DMS114 treated with DMSO at 0.1 percent for 48 hours (cell line): ENCODE data around the gene PFKM.
"Not testable (repeated sequence)": the region's sequence is repeated elsewhere in the genome, so short reads cannot be mapped to it uniquely, and the experiment has no call there.

Experiments used
- DNase-seq: peaks from one replicate; lab custom pipeline; 2025; ENCODE audit not compliant: unreplicated experiment; lab: John Stamatoyannopoulos, UW

The PFKM gene

DNA sequence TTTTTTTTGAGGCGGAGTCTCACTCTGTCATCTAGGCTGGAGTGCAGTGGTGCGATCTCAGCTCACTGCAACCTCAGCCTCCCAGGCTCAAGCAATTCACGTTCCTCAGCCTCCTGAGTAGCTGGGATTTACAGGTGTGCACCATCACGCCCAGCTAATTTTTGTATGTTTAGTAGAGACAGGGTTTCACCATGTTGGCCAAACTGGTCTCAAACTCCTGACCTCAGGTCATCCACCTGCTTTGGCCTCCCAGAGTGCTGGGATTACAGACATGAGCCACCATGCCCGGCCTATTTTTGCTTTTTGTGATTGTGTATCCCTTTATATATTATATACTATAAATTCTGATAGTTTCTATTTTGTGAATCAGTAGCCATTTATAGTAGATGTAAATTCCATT lies 36.6 kb downstream of the PFKM start:
- not testable (repeated sequence) for DNase-seq

DNA sequence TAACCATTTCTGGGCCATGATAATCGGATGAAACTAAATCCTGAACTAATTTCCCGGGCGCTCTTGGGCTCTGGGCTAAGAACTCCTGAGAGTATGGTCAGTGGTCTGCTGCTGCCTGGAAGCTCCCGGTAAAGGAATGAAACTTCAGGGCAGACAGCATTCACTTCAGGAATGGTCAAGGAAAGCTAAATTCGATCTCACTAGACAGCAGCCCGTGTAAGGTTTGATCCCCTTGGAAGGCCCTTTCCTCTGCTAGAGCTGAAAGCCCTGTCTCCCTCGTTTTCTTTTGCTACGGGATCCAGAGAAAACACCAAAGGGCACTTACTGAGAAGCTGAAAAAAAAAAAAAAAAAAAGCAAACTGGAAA lies 37.5 kb downstream of the PFKM start:
- no peak for DNase-seq

DNA sequence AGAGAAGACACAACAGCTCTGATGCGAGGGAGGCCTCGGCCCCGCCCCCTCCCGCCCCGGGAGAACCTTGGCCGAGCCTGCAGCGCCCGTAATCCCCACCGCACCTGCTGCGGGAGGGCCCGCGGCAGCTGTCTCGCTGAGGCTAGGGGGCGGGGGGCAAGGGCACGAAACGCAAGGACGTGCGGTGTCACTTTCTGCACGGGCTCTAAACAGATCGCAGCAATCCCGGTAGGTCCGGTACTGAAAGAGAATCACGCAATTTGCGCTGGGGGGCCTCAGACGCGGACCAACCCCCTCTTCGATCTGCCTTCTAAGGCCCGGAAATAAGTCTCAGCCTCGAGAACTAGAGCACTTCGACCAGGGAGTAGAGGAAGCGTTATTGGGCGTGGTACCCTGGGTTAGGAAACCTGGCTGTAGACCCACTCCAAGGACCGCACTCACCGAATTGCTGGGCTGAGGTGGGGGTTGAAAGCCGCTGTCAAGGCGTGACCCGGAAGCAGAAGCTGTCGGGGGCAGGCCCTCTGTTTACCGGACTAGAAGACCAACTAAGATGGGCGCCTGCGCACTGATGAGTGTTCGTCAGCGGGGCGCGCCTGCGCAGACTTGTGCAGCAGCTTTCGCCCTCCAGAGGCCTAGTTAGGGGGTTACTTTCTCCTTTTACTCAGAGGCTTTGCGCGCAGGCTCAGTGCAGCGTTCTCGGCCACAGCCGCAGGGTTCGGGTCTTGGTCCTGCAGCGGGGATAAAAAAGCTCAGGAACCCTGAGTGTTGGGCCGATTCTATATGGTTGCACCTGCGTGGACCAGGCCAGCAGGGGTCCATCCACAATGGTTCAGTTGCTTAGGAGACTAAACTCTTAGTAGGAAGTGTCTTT lies 38.1 kb downstream of the PFKM start, which contains the start of gene ASB8:
TSS of gene ASB8 (minus strand) at position 498 of the 871 bp plus-strand sequence. CDS start 4,019 bp downstream, outside the sequence.
- peak; percentile 99 for DNase-seq

DNA sequence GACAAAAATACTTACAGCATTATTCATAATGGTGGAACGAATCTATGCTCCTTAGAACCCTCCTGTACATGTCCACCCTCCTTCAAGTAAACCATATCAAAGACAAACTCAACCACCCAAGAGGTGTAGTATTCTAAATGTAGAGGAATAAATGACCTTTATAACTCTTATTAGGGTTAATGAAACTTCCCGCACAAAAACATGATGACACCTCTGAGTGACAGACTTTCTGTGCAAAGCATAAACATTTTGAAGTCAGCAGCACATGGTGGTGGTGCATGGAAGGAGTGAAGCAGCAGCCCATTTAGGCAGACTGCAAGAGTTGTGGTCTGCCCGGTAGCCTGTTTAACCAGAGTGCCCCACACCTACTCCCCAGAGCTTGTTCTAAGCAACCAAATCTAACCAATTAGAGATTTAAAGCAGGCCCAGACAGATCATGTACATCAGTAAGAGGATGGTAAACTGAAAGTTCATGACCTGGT lies 38.8 kb downstream of the PFKM start:
- DNase-seq, result no peak

DNA sequence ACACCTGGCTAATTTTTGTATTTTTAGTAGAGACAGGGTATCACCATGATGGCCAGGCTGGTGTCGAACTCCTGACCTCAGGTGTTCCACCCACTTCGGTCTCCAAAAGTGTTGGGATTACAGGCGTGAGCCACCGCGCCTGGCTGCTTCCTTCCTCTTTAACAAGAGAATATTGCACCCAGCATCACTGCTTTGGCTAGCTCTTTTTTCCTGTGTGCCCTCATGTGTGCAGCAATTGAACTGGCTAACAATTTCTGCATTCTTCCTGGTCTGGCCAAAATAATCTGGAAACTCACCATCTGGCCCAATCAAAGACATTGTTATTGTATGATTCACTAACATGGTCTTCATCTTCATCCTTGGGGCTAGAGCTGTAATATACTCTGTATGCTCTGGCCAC lies 40.9 kb downstream of the PFKM start:
- no peak for DNase-seq

DNA sequence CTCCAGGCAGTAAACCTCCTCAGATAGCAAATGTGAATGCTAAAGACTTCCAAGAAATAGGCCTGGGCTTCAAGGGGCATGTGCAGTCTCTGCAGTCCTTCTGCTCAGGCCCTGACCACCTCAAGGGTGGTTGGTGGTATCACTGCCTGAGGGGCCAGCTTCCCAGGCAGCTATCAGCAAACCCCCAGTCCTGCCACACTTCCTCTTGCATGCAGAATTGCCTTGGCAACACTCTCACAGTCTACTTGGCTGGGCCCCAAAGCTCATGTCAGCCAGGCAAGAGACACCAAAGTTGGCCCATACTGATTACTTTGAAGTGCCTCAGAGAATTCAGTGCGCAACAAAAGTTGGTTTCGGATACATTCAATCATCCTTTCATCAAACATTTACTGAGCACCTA lies 41.6 kb downstream of the PFKM start:
- DNase-seq, result no peak

DNA sequence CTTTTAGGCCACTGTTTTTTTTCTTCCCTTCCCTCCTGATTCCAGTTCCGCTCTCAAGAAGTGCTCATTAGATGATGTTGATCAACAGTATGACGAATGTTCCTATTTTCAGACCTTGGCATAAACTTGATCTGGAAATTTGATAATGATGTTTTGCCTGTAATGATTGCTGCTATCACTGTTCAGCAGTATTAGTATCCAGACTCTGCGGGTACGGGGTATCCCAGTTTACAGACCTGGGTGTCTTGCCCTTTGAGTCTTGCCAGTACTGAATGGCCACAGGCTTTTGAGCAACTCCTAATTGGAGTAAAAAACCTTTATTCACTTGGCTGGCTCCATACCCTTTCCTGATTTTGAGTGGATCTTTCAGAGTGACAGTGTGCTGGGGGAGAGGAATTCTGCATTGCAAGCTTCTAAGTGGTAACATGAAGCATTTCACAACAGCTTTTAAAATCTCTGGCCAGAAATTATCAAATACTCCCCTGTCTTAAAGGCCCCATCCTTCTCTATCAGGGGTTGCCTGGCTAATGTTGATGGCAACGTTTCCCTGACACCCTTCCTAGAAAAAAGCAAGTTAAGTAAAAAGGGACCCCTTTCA lies 44.1 kb downstream of the PFKM start:
- DNase-seq, result no peak

DNA sequence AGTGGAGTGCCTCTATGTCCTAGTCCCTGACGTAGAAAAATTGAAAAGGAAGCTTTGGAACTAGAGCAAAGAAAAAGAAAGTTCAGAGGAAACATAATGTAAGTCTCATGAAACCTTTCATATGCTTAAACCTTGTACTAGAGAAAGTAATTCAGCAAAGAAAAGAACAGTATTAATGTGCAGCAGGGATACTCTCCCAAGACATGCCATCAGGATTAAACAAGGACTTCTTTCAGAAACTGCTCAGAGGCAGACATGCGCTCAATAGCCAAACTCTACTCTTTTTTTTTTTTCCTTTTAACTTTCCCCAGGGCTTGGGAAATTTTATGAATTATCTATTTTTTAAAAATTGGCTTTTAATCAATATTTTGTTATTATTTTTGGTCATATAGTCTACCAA lies 45.3 kb downstream of the PFKM start:
- no peak for DNase-seq

DNA sequence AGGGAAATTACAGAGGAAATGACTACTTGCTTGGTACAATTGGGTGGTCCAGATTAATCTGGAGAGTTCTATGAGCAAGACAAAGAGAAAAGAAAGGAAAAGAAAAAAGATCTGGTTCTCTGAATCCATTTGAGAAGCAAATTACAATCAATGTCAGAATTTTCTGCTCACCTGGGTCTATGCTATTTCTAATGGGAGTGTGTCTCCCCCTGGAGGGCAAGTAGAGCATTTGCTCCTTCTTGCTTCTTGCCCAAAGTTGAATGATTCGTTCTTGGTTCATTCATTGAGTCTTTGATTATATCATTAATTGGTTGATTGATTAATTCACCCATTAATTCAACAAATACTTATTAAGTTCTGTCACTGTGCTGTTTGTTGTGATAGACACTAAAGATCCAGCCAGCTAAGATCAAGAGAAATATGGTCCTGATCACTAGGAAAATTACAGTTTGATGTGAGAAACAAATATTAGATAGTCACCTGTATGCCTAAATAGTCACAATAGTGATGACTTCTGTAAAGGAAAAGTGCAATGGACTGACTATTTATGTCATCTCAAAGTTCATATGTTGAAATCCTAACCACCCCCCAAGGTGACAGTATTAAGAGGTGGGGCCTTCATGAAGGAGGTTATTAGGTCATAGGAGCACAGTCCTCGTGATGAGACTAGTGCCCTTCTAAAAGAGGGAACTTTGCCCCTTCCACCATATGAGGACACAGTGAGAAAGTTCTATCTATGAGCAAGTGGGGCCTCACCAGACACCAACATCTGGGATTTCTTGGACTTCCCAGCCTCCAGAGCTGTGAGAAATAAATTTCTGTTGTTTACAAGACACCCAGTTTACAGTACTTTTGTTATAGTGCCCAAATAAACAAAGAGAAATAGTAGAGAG lies 46.2 kb downstream of the PFKM start:
- peak; percentile 37 for DNase-seq

DNA sequence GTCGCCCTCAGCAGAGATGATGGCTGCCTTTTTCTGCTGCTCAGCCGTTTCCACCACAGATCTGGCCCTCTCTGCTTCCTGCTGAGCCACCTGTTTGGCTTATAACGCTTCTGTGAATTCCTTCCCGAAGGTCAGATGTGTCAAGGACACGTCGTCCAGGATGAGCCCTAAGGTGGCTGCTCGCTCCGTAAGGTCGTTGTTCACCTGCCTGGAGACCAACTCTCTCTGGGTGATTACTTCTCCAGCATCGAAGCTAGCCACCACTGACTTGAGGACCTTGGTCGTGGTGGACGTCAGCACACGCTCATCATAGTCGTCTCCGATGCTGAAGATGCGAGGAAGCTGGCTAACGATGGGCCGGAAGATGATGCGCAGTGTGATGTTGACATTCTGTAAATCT lies 49.8 kb downstream of the PFKM start:
- DNase-seq, result no peak

DNA sequence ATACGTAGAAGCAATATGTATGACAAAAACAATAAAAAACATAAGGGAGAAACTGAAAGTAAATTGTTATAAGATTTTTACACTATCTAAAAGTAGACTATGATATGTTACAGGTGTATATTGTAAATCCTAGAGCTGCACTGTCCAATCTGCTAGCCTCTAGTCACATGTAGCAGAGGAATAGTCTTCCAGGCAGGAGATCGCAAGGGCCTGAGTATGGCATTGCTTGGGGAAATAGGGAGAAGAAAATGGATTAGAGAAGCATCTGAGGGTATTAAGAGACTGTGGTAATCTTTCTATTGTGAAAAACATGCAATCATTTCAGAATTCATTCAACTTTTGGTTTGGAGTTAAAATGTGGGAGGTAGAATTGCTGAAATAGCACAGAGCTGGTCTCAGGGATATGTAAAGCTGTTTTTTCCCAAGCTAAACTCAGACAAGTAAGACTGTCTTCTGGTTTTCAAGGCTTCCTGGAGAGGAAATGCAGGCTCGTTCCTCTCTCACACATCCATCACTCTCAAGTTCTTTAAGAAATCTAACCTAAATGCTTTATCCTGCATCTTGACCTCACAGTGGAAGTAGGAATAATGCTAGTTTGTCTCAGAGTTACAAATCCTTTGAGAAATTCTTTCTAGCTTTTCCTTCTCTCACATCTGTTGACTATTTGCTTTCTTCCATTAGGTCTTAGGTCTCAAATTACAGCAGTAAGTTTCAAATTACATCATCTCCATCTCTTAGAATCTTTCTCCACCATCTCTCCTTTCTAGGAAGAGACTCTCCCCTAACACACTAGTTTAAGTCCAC lies 56.7 kb downstream of the PFKM start:
- no peak for DNase-seq

DNA sequence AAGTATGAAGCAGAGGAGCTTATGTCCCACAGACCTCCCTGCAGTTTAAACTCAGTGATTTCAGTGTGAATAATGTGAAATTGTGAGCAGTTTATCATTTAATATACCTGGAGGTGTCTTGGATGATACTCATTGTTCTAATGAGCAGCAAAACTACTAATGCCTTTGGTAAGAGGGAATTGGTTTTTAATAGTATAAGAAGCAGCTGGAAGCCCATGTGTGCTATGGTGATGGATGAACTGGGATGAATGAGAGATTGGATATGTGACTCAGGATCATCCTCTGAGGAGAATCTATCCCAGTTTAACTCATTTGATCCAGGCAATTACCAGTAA lies 57.2 kb downstream of the PFKM start:
- no peak for DNase-seq

DNA sequence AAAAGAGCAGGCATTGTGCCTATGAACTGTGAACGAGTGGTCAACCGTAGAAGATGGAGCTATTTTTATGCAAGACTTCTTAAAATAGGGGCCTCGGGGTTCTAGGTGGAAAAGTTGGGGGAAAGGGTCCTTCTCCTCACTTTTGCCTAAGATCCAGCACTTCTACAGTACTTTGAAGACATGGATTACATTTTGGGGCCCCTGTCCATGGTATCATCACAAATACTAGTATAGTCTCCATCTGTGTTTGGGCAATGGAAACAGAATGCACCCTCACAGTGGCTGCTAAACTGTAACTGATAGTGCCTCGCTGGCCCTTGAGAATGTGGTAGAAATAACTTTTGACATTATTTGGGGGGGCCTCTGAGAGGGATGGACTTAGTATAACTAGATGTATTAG lies 58.8 kb downstream of the PFKM start:
- no peak for DNase-seq

DNA sequence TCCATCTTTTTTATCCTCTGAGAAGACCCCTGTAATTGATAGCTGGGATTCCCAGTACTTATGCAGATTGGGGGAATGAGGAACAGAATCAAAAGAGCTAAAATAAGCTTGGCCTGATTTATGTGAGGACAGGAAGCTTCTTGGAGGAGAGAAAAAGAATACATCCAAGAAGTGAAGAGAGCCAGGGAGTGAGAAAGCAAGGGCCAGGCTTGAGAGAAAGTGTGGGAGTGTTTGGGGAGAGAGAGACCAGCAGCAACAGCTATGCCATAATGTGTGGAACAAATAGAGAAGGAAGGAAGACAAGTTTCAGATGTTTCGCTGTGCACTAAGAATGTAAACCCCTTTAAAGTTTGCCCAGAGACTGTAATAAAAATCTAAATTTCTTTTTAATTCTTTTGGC lies 60.3 kb downstream of the PFKM start:
- DNase-seq, result no peak

DNA sequence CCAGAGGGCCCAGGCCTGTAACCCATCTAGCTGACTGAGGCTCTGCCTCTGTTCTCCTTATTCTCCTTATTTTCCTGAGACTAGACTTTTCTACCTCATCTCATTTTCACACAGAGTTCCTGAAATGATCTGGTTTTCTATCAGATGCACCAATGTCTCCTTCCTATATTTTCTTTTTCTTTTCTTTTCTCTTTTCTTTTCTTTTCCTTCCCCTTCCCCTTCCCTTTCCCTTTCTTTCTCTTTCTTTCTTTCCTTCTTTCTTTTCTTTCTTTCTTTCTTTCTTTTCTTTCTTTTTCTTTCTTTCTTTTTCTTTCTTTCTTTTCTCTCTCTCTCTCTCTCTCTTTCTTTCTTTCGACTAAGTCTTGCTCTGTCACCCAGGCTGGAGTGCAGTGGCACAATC lies 61.3 kb downstream of the PFKM start:
- DNase-seq, result no peak

DNA sequence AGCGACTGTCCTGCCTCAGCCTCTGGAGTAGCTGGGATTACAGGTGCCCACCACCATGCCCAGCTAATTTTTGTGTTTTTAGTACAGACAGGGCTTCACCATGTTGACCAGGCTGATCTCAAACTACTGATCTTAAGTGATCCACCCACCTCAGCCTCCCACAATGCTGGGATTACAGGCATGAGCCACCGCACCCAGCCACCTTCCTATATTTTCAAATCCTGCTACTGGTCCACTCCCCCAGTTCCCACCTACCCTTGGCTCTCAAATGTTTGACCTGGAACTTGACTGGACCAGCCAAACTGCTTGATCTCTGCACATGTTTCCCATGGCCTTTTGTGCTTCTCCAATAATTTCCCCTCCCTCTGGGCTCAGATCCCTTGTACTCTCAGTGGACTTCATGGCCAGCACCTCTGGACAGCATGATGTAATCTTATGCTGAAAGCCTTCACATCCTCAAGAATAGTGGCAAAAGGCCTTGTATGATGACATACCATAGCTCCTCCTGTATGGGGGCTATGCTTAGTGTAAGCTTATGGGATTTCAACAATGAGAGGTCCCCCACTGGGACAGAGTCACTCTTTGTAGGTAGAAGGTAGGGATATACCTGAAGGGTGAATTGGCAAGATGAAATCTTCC lies 61.8 kb downstream of the PFKM start:
- DNase-seq, result no peak

DNA sequence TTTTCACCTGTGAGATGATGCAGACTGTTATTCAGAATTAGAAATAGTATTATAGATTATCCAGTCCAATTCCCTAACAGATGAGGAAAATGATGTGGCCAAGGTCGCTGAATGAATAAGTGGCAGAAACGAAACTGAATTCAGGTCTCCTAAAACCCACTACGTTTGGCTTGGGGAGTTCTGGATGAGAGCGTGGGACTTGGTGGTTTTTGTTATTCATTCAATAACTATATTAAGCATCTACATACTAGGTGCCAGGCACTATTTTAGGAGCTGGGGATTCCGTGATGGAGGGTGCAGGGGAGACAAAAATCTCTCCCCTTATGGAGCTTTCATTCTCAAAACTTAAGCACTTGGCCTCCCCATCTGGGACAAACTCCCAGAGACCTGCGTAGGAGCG lies 63.5 kb downstream of the PFKM start:
- no peak for DNase-seq

DNA sequence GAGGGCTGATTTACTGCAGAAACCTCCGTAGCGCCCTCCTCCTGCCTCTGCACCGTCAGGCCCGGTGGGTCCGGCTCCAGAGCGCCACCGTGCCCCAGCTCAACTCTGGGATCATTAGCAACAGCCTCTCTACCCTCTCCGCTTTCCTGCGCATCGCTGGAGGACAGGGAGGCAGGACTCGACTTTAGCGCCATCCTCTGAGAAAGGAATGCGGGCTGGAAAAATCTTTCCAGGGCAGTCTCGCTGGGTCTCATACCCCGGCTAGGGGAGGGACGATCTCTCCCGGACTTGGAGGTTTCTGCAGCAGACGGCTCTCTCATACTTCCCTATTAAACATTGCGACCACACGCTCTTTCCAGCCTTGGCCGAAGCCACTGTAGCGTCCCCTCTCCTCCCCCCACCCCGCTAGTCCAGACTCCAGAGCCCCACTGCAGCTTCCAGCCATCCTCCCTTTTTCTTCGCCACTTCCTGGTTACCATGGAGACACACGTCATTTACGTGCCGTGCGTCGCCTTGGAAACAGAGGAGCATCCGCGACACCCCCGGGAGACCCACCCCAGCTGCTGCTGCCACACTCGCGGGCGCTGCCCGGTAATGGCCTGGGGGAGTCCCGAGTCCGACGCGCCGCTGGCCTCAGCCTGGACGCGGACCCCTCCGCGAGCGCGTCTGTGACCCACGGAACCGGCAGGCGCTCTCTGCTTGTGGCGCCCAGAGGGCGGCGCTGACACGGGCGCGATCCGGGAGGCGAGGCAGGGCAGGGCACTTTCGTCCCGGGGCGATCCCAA lies 64.1 kb downstream of the PFKM start, which contains the start of gene CCDC184:
TSS of gene CCDC184 (plus strand) at position 554 of the 785 bp plus-strand sequence. CDS start 479 bp downstream, outside the sequence.
- peak; percentile 83 for DNase-seq

DNA sequence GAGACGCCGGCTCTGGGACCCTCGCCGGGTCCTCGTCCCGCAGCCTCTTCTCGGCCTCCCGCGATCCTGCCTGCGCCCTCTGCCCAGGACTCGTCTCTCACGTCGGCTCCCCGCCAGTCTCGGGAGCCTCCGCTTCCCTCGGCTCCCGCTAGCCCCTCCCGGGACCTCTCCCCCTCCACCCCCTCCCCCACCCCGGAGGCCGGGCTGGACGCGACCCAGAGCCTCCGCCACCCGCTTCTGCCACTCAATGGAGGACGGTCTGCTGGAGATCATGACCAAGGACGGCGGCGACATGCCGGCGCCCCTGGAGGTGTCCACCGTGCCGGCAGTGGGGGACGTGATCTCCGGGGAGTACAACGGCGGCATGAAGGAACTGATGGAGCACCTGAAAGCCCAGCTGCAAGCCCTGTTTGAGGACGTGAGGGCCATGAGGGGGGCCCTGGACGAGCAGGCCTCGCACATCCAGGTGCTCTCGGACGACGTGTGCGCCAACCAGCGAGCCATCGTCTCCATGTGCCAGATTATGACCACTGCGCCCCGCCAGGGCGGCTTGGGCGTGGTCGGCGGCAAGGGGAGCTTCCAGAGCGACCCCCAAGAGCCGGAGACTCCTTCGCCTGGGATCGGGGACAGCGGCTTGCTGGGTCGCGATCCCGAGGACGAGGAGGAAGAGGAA lies 64.8 kb downstream of the PFKM start:
- DNase-seq, result no peak
